Activated CD4-positive, CD25-positive, alpha-beta regulatory T cell treated with anti-CD3 and anti-CD28 coated beads, Interleukin-2, amount 50 U/mL, for 24 hours (primary cell): Measurements from ENCODE around the gene WDR48.
"Not testable (repeated sequence)": the region's sequence is repeated elsewhere in the genome, so short reads cannot be mapped to it uniquely, and the experiment has no call there.

Experiments
- ATAC-seq, 2 donors: fragments of 150-1000 bp; cut with Tn5 transposase; one replicate each; pipeline ENCODE4 v1.10.0; 2021; ENCODE audit warnings: mild to moderate bottlenecking in 1 of 2, moderate library complexity in 1 of 2

Gene WDR48

DNA sequence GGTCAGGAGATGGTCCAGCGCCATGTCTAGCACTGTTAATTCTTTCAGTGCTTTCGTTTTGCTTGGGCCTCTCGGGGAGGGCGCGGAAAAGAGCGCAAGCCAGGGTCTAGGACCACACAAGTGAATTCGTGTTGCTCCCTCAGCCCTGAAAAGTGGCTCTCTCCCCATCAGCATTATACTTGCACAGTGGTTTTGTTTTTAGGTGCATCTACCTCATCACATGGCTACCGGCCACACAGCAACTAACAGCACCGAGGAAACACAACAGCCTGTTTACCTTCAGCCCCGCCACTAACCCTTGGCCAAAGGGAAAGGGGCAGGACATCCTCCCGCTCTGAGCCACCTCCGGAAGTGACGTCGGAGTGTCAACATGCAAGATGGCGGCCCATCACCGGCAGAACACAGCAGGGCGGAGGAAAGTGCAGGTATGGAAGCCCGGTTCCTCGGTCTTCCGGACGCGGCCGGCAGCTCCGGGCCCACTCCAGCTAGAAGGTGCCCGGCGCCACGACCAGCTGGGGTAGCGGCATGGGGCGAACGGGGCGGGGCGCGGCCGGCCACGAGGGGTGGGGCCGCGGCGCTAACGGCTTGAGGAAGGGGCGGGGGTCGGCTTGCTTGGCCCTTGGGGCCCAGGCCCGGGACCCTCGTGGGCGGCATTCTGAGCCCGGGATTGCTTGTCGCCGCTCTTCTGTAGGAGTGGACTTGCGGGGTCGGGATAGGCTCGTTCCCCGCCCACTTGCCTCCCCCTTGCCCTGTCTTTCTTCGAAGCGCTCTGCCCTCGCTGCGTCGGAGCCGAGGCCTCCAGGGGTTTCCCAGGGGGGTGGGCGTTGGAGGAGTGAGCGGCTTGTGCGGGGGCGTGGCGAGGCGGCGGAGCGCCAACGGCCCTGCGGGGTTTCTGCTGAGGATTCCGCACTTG is at the start of gene WDR48, which contains the start of gene SCN11A:
TSS of gene WDR48 (plus strand) at position 368 of the 913 bp plus-strand sequence. CDS start at position 378, 10 bp downstream.
TSS of gene SCN11A (minus strand) at position 296 of the 913 bp plus-strand sequence. CDS start 101,582 bp downstream, outside the sequence.
- ATAC-seq = peak; percentile 97 to 98

DNA sequence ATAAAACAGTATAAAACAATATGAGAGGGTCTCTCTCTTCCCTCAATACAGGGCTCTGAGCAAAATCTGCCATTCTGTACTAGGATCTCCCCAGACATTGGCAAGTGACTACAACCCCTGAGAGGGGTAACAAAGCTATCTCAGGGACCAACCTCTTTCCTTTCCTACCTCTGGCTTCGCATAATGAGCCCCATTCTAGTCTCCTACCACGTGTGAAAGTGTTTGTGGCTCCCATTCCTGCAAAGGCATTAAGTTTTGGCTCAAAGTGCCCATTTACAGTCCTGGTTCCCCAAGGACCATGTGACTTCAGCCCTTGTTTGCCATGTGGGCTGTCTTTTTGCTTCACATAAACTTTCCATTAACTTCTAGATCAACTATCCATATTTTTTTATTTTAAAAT is 46.5 kb upstream of the WDR48 start:
- no peak for ATAC-seq

DNA sequence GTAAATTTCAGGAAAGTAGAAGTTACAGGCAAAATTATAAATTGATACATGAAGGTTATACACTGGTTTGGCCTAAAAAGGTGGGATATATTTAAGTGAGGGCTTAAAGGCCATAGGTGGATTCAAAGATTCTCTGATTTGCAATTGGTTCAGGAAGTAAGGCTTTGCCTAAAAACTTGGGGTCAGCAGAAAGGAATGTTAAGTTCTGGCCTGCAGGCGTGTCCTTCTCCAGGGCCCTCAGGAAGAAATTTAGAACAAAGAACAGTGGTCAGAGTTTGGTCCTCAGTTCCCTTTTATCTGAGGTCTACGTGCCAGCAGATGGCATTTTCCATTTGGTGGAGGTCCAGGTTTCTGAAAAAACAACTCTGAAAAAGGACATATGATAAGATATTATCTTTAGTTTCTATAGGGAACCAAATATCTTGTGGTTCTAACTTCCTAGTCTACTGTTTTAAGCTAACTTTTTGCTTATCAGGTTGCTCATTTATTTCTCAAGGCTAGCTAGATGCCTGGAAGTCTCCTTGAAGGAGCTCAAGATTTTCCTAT is 40.6 kb upstream of the WDR48 start:
- ATAC-seq = no peak

DNA sequence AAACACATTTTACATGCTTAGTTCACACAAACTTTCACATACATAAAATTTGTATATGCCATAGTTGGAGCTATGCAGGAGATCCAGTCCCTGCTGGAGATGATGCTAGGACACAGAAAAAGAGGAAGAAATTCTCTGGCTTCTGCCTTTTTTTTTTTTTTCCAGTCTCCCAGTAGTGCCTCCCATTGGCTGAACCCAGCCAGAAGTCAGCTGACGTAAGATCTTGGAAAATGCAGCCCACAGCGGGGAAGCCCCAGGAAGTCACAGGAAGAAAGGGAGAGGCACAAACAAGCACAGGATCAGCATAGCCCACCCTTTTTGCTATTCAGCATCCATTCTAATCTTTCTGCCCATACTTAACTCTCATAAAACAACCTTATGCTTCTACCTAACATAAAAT is 38.5 kb upstream of the WDR48 start:
- no peak for ATAC-seq

DNA sequence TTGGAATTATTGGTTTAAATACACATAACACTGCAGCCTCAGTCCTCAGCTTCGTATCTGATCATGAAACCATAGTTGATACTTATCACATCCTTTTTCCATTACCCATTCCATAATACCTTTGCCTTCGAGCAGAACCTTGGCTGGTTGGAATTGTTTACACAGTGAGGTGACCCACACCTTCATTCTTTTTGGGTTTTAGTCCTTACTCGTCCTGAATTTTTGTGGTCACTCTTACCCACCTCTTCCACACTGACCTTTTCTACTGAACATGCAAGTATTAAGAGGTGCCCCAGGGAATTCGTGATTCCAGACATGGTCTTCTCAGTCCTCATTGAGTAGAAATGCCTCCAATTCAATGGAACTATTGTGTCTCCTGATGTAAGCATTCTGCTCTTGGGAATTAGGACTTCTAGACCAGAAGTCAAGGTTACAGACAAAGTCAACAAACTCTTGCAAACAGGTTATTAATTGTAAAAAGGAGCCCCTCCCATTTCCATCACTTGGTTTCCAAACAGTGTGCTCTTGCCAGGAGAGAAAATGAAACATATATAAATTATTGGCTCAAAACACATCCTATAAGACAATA is 37.8 kb upstream of the WDR48 start:
- no peak for ATAC-seq

DNA sequence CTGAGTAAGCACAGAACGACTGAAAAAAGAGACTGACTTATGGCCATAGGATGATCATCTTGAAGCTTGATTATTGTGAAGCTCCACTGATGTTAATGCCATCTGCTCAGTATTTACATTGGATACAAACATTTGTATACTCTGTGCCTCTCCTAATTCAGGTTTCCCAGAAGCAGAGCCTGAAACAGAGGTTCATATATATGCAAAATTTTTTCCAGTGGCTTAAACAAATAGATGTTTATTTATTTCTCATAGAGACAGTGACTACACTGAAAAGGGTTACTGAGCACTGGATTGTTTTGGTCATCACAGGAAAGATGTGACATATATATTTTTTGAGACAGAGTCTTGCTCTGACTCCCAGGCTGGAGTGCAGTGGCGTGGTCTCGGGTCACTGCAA is 36.4 kb upstream of the WDR48 start:
- no peak for ATAC-seq

DNA sequence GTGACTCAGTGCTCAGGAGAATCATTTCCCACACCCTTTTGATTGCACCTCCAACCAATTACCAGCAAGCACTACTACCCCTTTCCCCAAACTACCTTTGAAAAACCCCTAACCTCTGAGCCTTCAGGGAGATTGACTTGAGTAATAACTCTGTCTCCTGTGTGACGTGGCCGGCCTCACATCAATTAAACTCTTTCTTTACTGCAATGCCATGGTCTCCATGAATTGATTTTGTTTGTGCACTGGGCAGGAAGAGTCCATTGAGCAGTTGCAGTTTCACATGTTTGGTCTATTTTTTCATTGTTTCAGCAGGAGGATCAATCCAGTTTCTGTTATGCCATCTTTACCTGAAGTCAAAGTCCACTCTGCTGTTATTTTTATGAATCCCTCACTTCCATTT is 32.5 kb upstream of the WDR48 start:
- no peak for ATAC-seq

DNA sequence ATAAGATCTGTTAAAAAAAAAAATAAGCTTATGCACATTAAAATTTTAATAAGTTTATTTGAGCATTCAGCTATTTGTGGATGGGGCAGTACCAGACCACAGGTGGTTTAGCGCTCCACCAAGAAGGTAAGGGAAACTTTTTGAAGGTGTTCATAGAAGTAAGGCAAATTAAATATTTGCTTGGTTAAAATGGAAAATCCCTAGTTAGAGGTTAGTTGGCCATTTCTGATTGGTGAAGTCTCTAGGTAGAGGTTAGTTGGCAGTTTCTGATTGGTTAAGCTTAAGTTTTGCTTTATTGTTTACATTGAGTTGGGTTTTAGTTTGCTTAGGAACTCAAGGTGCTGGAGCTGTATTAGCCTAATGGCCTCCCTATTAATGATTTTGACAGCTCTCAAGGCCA is 30.8 kb upstream of the WDR48 start:
- peak in 1 of 2 donors; percentile 13 for ATAC-seq

DNA sequence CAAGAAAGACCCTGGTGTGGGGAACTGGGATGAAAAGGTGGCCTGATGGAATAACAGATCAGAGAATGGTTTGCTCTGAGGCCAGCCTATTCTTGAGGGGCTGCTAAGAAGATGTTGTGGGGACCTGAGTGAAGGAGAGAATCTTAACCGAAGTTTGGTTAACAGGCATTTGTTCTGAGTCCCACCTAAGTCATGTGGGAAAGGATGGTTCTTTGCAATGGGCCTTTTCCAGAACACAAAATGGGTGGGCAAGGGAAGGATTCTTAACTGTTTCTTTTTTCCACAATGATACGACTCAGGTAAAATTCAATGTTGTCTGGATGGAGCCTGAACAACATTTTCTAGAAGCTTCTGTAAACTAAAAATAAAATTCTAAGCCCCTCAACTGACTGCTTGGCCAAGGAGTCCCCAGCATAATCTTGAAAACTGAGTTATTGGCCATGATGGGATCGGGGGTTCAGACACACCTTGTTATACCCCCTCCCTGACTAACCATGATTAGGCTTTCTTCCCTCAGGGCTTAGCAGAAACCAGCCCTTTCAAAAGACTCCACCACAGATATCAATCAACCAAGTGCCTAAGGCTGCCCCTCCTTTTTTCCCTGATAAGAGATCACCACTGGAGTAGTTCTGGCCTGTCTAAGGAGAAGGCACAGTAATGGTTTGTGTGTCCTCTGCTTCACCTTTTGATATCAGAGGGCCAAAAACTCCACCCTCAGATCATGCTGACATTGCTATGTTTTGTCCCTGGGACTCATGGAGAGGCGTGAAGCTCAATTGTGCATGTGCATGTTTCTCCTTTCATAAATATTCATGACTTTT is 30.1 kb upstream of the WDR48 start:
- no peak for ATAC-seq

DNA sequence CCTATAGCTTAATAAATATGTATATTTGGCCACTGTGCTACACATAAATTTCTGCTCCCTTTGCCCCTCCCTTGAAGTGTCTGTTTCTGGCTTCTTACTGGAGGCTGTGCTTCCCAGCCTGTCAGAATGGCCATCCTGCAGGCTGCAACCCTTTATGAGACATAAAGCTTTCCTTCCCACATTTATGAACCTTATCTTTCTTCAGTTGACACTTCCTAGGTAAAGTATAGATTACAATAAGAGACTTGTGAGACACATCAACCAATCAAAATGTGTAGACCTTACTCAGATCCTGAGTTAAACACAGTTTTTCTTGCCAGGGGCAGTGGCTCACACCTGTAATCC is 29.6 kb upstream of the WDR48 start:
- ATAC-seq = no peak

DNA sequence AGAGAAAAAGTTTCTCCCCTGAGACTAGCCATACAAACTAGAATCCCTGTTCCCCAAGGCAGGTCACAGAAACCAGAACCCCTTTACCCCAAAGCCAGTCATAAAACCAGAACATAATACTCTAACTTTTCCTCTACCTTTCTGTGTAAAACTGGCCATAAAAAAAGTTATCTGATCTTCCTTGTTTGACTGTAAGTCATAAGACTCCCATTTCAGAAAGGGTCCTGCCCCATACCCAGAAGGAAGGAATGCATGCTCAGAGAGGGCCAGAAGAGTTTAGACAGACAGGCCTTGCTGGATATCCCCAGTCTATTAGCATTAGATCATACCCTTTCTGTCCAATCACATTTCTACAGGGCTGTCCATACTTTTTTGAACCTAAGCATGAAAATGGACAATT is 27.3 kb upstream of the WDR48 start:
- ATAC-seq = no peak

DNA sequence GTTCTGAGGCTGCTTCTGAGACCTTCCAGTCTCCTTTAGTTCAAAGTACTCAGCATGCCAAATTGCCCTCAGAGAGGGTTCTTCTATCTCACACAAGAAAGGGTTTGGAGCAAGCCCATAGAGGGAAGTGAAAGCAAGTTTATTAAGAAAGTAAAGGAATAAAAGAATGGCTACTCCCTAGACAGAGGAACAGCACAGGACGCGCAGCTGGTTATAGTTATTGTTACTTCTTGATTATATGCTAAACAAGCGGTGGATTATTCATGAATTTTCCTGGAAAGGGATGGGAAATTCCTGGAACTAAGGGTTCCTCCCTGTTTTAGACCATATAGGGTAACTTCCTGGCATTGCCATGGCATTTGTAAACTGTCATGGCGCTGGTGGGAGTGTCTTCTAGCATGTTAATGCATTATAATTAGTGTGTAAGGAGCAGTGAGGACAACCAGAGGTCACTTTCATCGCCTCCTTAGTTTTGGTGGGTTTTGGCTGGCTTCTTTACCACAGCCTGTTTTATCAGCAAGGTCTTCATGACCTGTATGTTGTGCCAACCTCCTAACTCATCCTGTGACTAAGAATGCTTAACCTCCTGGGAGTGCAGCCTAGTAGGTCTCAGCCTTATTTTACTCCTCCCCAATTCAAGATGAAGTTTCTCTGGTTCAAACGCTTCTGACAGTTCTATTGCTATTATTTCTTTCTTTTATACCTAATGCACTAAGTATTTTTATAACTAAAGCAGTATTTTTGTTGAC is 26.4 kb upstream of the WDR48 start:
- no peak for ATAC-seq

DNA sequence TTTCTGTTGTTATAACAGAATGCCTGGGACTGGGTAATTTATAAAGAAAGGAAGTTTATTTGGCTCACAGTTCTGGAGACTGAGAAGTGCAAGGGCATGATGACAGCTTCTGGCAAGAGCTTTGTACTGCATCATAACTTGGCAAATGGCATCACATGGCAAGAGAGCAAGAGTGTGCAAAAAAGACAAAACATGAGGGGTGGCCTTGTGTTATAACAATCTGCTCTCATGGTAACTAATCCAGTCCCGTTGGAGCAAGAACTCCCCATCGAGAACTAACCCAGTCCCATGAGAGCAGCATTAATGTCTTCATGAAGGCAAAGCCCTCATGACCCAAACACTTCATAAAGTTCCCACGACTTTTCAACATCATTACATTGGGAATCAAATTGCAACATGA is 23.3 kb upstream of the WDR48 start:
- ATAC-seq = no peak

DNA sequence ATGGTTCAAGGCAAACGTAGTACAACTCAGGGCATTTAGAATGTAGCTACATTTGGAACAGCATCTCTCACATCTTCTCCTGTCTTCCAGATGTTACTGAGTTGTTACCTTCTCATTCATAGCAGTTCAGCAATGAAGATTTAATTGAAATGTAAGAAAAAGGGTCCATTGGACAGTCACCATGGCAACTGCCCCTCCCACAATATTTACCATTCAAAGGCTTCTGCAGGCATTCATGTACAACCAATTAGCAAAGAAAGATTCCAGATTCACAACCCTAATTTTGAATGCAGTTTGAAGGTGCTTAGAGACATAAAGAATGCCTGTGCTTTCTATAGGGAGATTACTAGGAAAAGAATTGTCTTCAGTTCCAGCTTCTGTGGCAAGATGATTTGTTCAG is 22.3 kb upstream of the WDR48 start:
- no peak for ATAC-seq

DNA sequence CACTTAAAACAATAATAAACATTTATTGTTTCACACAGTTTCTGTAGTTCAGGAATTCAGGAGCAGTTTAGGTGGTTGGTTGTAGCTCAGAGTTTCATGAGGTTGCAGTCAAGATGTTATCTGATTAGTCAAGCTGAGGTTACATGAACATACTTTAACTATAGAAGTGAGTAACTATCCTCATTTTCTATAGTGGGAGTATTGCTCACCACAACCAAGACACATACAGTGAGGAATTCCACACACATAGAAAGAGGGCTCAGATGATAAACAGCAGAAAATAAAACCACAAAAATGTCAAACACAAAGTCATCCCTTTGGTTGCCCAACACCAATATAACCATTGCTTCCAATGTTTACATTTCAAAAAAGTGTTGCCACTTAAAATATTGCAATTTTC is 13.7 kb upstream of the WDR48 start:
- ATAC-seq = no peak

DNA sequence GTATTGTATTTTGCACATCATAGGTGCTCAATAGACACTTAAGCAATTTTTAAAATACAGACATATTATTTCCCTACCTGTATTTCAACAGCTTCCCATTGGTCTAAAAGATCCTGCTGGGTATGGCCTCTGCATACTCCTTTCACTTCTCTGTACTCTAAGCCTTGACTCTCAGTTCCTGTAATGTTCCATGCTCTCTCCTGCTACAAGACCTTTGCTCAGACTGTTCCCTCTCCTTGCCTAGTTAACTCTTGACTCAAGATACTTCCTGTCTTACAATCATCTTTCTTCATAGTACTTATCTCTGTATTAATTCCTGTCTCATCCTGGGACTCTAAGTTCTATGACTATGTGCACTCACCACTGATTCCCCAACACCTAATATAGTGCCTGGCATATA is 1.8 kb upstream of the WDR48 start:
- ATAC-seq = no peak

DNA sequence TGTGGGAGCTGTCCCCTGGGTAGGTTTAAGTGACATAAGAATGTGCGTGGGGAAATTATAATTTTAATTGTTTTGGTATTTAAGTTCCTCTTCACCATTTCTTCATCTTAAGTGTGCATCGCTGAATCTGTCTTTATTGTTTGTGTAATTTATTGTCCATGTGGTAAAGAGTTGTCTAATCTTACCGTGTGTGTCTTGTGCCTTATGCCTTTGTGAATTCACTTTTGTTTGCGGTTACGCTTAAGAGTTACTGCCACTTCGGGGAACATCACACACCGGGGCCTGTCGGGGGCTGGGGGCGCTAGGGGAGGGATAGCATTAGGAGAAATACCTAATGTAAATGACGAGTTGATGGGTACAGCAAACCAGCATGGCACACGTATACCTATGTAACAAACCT is 767 bp downstream of the WDR48 start:
- ATAC-seq = no peak

DNA sequence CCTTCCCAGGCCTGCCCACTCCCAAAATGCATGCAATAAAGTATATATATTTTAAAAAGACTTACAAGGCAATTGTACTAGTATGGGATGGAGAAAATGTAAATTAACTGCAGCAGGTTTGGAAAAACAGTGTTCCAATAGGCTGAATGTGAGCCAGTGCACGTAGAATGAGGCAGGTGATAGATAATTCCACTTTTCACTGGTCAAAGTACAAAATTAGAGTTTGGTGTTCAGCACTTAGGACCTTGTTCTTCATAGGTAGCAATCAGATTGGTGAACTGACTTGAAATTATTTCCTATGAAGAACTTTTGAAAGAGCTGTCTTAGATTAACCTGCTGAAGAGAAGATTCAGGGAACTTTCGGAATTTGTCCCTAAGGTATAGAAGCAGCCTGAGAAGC is 1.9 kb downstream of the WDR48 start:
- no peak for ATAC-seq

DNA sequence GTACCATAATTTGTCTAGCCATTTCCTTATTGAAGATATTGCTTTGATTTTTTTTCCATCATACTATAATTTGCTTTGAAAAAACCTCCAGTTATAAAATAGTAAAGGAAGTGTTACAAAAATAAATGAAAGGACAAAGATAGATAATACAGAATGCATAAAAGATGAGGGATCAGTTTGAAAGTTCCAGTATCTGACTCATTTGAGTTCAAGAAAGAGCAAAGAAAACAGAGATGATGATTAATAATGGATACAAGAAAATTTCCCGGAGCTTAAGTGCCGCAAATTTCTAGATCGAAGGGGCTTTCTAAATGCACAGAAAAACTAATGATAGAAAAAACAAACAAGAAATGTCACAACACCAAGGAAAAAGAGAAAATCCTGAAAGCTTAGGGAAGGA is 4.3 kb downstream of the WDR48 start:
- ATAC-seq = no peak

DNA sequence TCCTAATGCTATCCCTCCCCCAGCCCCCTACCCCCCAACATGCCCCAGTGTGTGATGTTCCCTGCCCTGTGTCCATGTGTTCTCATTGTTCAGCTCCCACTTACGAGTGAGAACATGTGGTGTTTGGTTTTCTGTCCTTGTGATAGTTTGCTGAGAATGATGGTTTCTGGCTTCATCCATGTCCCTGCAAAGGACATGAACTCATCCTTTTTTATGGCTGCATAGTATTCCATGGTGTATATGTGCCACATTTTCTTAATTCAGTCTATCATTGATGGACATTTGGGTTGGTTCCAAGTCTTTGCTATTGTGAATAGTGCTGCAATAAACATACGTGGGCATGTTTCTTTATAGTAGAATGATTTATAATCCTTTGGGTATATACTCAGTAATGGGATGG is 9.4 kb downstream of the WDR48 start:
- not testable (repeated sequence) for ATAC-seq

DNA sequence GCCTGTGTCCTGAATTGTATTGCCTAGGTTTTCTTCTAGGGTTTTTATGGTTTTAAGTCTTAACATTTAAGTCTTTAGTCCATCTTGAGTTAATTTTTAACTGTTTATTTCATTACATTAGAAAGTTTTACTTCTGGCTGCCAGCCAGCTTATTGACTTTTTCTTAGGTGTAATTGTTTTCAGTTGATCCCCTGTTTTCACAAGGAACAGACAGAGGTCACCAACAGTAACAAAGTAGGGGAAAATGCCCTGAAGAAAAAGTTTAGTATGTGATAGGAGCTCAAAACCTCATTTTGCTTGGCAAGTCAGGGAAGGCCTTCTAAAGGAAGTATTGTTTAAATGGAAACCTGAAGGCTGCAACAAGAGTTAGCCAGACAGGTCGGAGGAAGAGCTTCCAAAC is 10.4 kb downstream of the WDR48 start:
- ATAC-seq = no peak

DNA sequence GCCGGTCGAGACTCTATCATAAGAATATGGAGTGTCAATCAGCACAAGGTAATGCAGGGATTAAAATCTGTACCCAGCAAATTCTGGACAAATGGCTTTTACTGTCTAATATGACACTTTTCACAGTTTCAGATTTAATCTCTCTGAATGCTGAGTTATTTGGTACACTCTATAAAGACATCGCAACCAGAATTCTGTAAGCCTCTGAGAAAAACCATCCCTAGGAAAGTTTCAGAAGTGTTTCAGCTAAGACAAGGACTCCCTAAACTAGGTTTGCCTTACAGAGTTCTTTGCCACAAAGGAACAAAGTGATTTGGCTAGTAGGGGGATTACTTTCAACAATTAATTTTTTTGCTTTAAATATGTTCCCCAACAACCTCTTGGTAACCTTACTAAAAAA is 11.3 kb downstream of the WDR48 start:
- no peak for ATAC-seq

DNA sequence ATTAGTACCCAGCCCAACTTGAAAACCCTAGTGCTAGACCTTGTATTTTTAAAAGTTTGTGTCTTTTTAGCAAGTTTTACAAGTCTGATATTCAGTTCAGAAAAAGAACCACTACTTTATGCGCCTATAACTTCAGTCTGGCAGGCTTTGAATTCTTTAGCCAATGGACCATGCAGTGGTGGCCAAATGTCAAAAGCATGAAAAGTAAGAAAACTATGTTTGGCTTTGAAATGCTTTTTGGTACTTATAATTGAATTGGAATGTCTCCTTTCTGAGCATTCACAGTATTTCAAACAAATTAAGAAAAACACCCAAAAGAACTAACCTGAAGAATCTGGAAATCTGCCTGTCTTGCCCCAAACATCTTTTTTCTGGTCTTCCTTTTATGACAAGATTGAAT is 12.8 kb downstream of the WDR48 start:
- no peak for ATAC-seq
